H1 (cell line): ENCODE measurements around the gene PPP6R1. TPM values are rescaled to one million over a fixed set of nuclear protein-coding genes. Genes with fewer than 3 reads are reported as not detected.

Source experiments
- CTCF ChIA-PET: fragments of 300-600 bp; sonication (Branson Sonifier 250); formaldehyde crosslinking; loops from one replicate; lab custom pipeline; 2021; ENCODE audit not compliant: partially characterized antibody; lab: Charles Lee
- POLR2A ChIA-PET: fragments of 300-600 bp; sonication (Branson Sonifier 250); formaldehyde crosslinking; loops from one replicate; lab custom pipeline; 2021; ENCODE audit warnings: inconsistent platforms; ENCODE audit not compliant: partially characterized antibody; lab: Charles Lee
- DNase-seq, 2 experiments: peaks; one replicate each; pipeline versions ENCODE4 v3.0.0 to v3.0.0-alpha.2; 2010 to 2022; ENCODE audit warnings: low spot score in 2 of 2, low read depth in 1 of 2, mixed read lengths in 1 of 2
- FAIRE-seq: peaks from 2 replicates; lab custom pipeline; 2011; peaks lifted over from hg19 to GRCh38; lab: Jason Lieb, UNC
- H2AFZ ChIP-seq: 2 replicates; pipeline ENCODE4 v1.8.1; 2012; ENCODE audit warnings: low read length, inconsistent platforms
- H2AK5ac ChIP-seq: 2 replicates; pipeline ENCODE4 v1.6.1; 2013; ENCODE audit warnings: low read depth, low read length
- H2BK120ac ChIP-seq: replicated peaks from 2 replicates; pipeline ENCODE3; 2013; ENCODE audit warnings: low read depth, low read length, inconsistent platforms
- H2BK12ac ChIP-seq: 2 replicates; pipeline ENCODE4 v1.6.1; 2013; ENCODE audit warnings: low read depth, low read length
- H2BK15ac ChIP-seq: 2 replicates; pipeline ENCODE4 v1.6.1; 2013; ENCODE audit warnings: low read length
- H2BK20ac ChIP-seq: 2 replicates; pipeline ENCODE4 v1.6.1; 2013; ENCODE audit warnings: low read length
- H2BK5ac ChIP-seq: 2 replicates; pipeline ENCODE4 v1.6.1; 2013; ENCODE audit warnings: low read depth, low read length
- H3K14ac ChIP-seq: 2 replicates; pipeline ENCODE4 v1.6.1; 2013; ENCODE audit warnings: inconsistent platforms; ENCODE audit not compliant: insufficient read length
- H3K18ac ChIP-seq: 2 replicates; pipeline ENCODE4 v1.6.1; 2013; ENCODE audit warnings: low read length; ENCODE audit errors: extremely low read depth
- H3K23ac ChIP-seq: 2 replicates; pipeline ENCODE4 v1.6.1; 2013; ENCODE audit warnings: inconsistent platforms; ENCODE audit not compliant: insufficient read length
- H3K23me2 ChIP-seq: 2 replicates; pipeline ENCODE4 v1.6.1; 2013; ENCODE audit warnings: low read depth, low read length
- H3K27ac ChIP-seq: 2 replicates; pipeline ENCODE4 v1.6.1; 2011; ENCODE audit warnings: low read depth, low read length, inconsistent platforms
- H3K27me3 ChIP-seq, 4 experiments: replicated peaks in 1 of 4; 1 replicate in 1 of 4; 2 replicates in 3 of 4; pipeline versions ENCODE4 v1.6.1 to v1.8.1; 2011 to 2013; ENCODE audit warnings: low read length in 3 of 4, mild to moderate bottlenecking in 3 of 4, inconsistent platforms in 2 of 4, mixed read lengths in 2 of 4, moderate library complexity in 1 of 4; ENCODE audit not compliant: control insufficient read depth in 3 of 4, insufficient read depth in 3 of 4; ENCODE audit errors: extremely low read depth in 1 of 4
- H3K36me3 ChIP-seq, 4 experiments: 2 replicates each; pipeline versions ENCODE4 v1.6.1 to v1.8.1; 2011 to 2013; ENCODE audit warnings: mild to moderate bottlenecking in 4 of 4, low read length in 3 of 4, moderate library complexity in 2 of 4, control low read depth in 1 of 4, inconsistent platforms in 1 of 4; ENCODE audit not compliant: insufficient read depth in 4 of 4, control insufficient read depth in 2 of 4
- H3K4ac ChIP-seq: replicated peaks from 2 replicates; pipeline ENCODE3; 2013; ENCODE audit warnings: low read length, low read depth, mixed read lengths, inconsistent platforms; ENCODE audit not compliant: insufficient read length
- H3K4me1 ChIP-seq, 4 experiments: replicated peaks in 1 of 4; 1 replicate in 1 of 4; 2 replicates in 3 of 4; pipeline versions ENCODE4 v1.6.1 to v1.8.1; 2011 to 2013; ENCODE audit warnings: low read length in 3 of 4, inconsistent platforms in 2 of 4, mixed read lengths in 1 of 4; ENCODE audit not compliant: insufficient read depth in 4 of 4, control insufficient read depth in 3 of 4
- H3K4me2 ChIP-seq, 2 experiments: 2 replicates each; pipeline versions ENCODE4 v1.6.1 to v1.8.1; 2011 to 2013; ENCODE audit warnings: low read depth in 2 of 2, low read length in 2 of 2, control low read depth in 1 of 2, inconsistent platforms in 1 of 2, mild to moderate bottlenecking in 1 of 2; ENCODE audit not compliant: insufficient read depth in 1 of 2
- H3K4me3 ChIP-seq, 4 experiments: fragments of 200-600, 300-600 bp in 1 of 4; sonication (generic), shearing (Covaris generic), sonication (Bioruptor Twin) in 1 of 4; 2 replicates each; pipeline versions ENCODE4 v1.5.1 to v1.8.1; 2011 to 2016; ENCODE audit warnings: low read length in 4 of 4, low read depth in 3 of 4, control low read depth in 2 of 4, inconsistent platforms in 2 of 4, mild to moderate bottlenecking in 2 of 4, mixed read lengths in 1 of 4, moderate library complexity in 1 of 4; ENCODE audit not compliant: insufficient read depth in 2 of 4; ENCODE audit errors: extremely low read depth in 1 of 4
- H3K56ac ChIP-seq: replicated peaks from 2 replicates; pipeline ENCODE3; 2013; ENCODE audit warnings: low read depth, mild to moderate bottlenecking, mixed read lengths, low read length, inconsistent platforms; ENCODE audit not compliant: insufficient read length
- H3K79me1 ChIP-seq: 2 replicates; pipeline ENCODE4 v1.6.1; 2013; ENCODE audit warnings: low read depth, low read length, control low read depth
- H3K79me2 ChIP-seq, 2 experiments: 2 replicates each; pipeline versions ENCODE4 v1.6.1 to v1.8.1; 2012 to 2013; ENCODE audit warnings: low read length in 2 of 2, mild to moderate bottlenecking in 2 of 2, inconsistent platforms in 1 of 2; ENCODE audit not compliant: insufficient read depth in 2 of 2, control insufficient read depth in 1 of 2
- H3K9ac ChIP-seq, 4 experiments: replicated peaks in 1 of 4; 1 replicate in 1 of 4; 2 replicates in 3 of 4; pipeline versions ENCODE4 v1.6.1 to v1.8.1; 2011 to 2013; ENCODE audit warnings: low read depth in 3 of 4, low read length in 3 of 4, control low read depth in 2 of 4, mild to moderate bottlenecking in 2 of 4, moderate library complexity in 2 of 4, inconsistent platforms in 1 of 4; ENCODE audit errors: extremely low read depth in 1 of 4
- H3K9me3 ChIP-seq, 2 experiments: 2 replicates each; pipeline versions ENCODE4 v1.6.1 to v1.8.1; 2012 to 2013; ENCODE audit warnings: mild to moderate bottlenecking in 2 of 2, moderate library complexity in 2 of 2, control low read depth in 1 of 2, inconsistent platforms in 1 of 2, low read depth in 1 of 2, low read length in 1 of 2, mixed read lengths in 1 of 2; ENCODE audit not compliant: insufficient read depth in 2 of 2
- H4K20me1 ChIP-seq, 2 experiments: replicated peaks in 1 of 2; 2 replicates each; pipeline versions ENCODE3 to v1.8.1; 2011 to 2013; ENCODE audit warnings: inconsistent platforms in 2 of 2, low read length in 2 of 2, mild to moderate bottlenecking in 1 of 2; ENCODE audit not compliant: insufficient read depth in 2 of 2, control insufficient read depth in 1 of 2
- H4K5ac ChIP-seq: 2 replicates; pipeline ENCODE4 v1.6.1; 2013; ENCODE audit warnings: low read length, low read depth, mixed read lengths, inconsistent platforms; ENCODE audit not compliant: insufficient read length
- H4K8ac ChIP-seq: 2 replicates; pipeline ENCODE4 v1.8.0; 2013; ENCODE audit warnings: mild to moderate bottlenecking, moderate library complexity, low read length, inconsistent platforms; ENCODE audit not compliant: insufficient read depth; ENCODE audit errors: extremely low read depth
- H4K91ac ChIP-seq: replicated peaks from 2 replicates; pipeline ENCODE3; 2013; ENCODE audit warnings: low read length, mixed read lengths, inconsistent platforms; ENCODE audit not compliant: insufficient read length
- ATF2 ChIP-seq: IDR thresholded peaks from 2 replicates; pipeline ENCODE4 v1.6.1; 2012; ENCODE audit warnings: low read length, inconsistent platforms
- CTCF ChIP-seq, 3 experiments: IDR thresholded peaks; 1 replicate in 2 of 3; 2 replicates in 1 of 3; pipeline versions ENCODE4 v1.5.1 to v1.6.1; 2011; ENCODE audit warnings: low read length in 3 of 3, mild to moderate bottlenecking in 3 of 3, inconsistent platforms in 2 of 3, low read depth in 1 of 3, moderate library complexity in 1 of 3; ENCODE audit not compliant: insufficient read depth in 1 of 3; ENCODE audit errors: control extremely low read depth in 1 of 3
- EGR1 ChIP-seq: IDR thresholded peaks from 2 replicates; pipeline ENCODE4 v1.6.1; 2011; ENCODE audit warnings: low read depth, low read length, borderline replicate concordance
- EZH2 ChIP-seq: fragments of 200-600 bp; sonication (generic); IDR thresholded peaks from 2 replicates; pipeline ENCODE4 v1.7.1; 2012; ENCODE audit warnings: low read depth, mild to moderate bottlenecking, moderate library complexity, low read length, inconsistent platforms; ENCODE audit not compliant: severe bottlenecking
- JUND ChIP-seq: IDR thresholded peaks from 2 replicates; pipeline ENCODE4 v1.6.1; 2011; ENCODE audit warnings: mild to moderate bottlenecking, improper control_type of control experiment, low read length
- POLR2A ChIP-seq, 2 experiments: IDR thresholded peaks; 1 replicate in 1 of 2; 2 replicates in 1 of 2; pipeline ENCODE4 v1.6.1; 2011; ENCODE audit warnings: low read depth in 2 of 2, low read length in 2 of 2, mild to moderate bottlenecking in 2 of 2; ENCODE audit errors: control extremely low read depth in 1 of 2
- RBBP5 ChIP-seq: IDR thresholded peaks from 2 replicates; pipeline ENCODE4 v1.7.1; 2012; ENCODE audit warnings: low read depth, mild to moderate bottlenecking, inconsistent platforms, low read length, moderate library complexity, borderline replicate concordance
- SP4 ChIP-seq: IDR thresholded peaks from 2 replicates; pipeline ENCODE4 v1.6.1; 2012; ENCODE audit warnings: low read length, inconsistent platforms
- WGBS, 2 experiments: shearing (Covaris generic) in 1 of 2; methylation state at CpG; one replicate each; pipeline versions ENCODE4 v1.1.6 to v1.1.7; 2013 to 2015; ENCODE audit warnings: low lambda C conversion rate in 2 of 2, mixed read lengths in 2 of 2, inconsistent platforms in 1 of 2, low coverage in 1 of 2, missing lambda C conversion rate in 1 of 2; ENCODE audit not compliant: insufficient replicate concordance in 2 of 2, insufficient coverage in 1 of 2, insufficient read length in 1 of 2; ENCODE audit errors: extremely low coverage in 1 of 2, missing lambda C conversion rate in 1 of 2; 5-methylcytosine and 5-hydroxymethylcytosine counted together
- polyA plus RNA-seq, 7 experiments: library from polyadenylated mRNA; depleted of rRNA in 3 of 7; stranded (reverse) in 5 of 7; unstranded in 2 of 7; fragments of >200 nt in 5 of 7; fragments of 200-250 nt in 2 of 7; gene quantifications; 1 replicate in 5 of 7; 2 replicates in 1 of 7; 4 replicates in 1 of 7; pipeline versions ENCODE4 v1.2.1 to v1.2.3, GENCODE V29; 2011 to 2013; ENCODE audit warnings: missing spikeins in 2 of 7, mixed read lengths in 2 of 7
- total RNA-seq: library from RNA; stranded (reverse); fragmentation: NEBNext Ultra II Directional; extraction: Animal tissue kit (Norgen Biotek cat#: 25700); gene quantifications from 2 replicates; pipeline ENCODE4 v1.2.1, GENCODE V29; 2021

PPP6R1 gene
- total and polyA plus RNA-seq, 2 of the 8 experiments (the other 6 are each of a cell fraction or from before 2014, with no cell fraction given) = 36.4 to 74.4 TPM

- H2BK12ac ChIP-seq = no peak within 1 kb of the TSS
- H3K27ac ChIP-seq = no peak within 1 kb of the TSS
- no peak within 1 kb of the TSS for H3K56ac ChIP-seq
- H4K91ac ChIP-seq = no peak within 1 kb of the TSS
- no peak within 1 kb of the TSS for H3K9ac ChIP-seq
- no peak within 1 kb of the TSS for H3K23ac ChIP-seq
- H3K14ac ChIP-seq = no peak within 1 kb of the TSS
- H3K36me3 ChIP-seq = no peaks in the 10 kb centered on the region
- no peak within 1 kb of the TSS for H2BK120ac ChIP-seq
- no peak within 1 kb of the TSS for H2AK5ac ChIP-seq
- peaks cover 0 to 3% (median under 1%) of the 10 kb centered on the region in 4 experiments; a peak in 2 of 7 replicates for H3K4me1 ChIP-seq
- no peak within 1 kb of the TSS for H4K5ac ChIP-seq
- no peaks in the 10 kb centered on the region for H3K79me2 ChIP-seq
- H2BK20ac ChIP-seq = no peak within 1 kb of the TSS
- no peak within 1 kb of the TSS for H4K8ac ChIP-seq
- FAIRE-seq (no peak), DNase-seq (no peak)
- no peak within 1 kb of the TSS for H3K4me3 ChIP-seq
- H3K9me3 ChIP-seq = peaks cover 15% of the 10 kb centered on the region in 2 experiments; a peak in 3 of 4 replicates
- H3K23me2 ChIP-seq = no peaks in the 10 kb centered on the region; the same call in 1 of the 2 replicates
- ChIA-PET POLR2A (interaction anchor here (0.8 kb wide), 1 partner anchor 51 kb away, joined by 3 read pairs; no protein-coding TSS in a partner anchor), CTCF (interaction anchor here (1.4 kb wide), 1 partner anchor 68 kb away, joined by 5 read pairs; no protein-coding TSS in a partner anchor)
- no peak within 1 kb of the TSS; the same call in 1 of the 2 replicates for H2BK15ac ChIP-seq
- H2AFZ ChIP-seq = no peak within 1 kb of the TSS
- WGBS, 2 experiments = 85% methylated on average over 11 of the region's 18 CpGs; no CpG with 5 or more reads in 1 of the 2 experiments
- no peak within 1 kb of the TSS for H3K18ac ChIP-seq
- H2BK5ac ChIP-seq = no peak within 1 kb of the TSS
- no peak within 1 kb of the TSS for H3K4ac ChIP-seq
- H3K4me2 ChIP-seq = no peak within 1 kb of the TSS
- no peaks in the 10 kb centered on the region for H4K20me1 ChIP-seq
- no peaks in the 10 kb centered on the region for H3K79me1 ChIP-seq
- no peaks in the 10 kb centered on the region; a peak in 1 of 7 replicates for H3K27me3 ChIP-seq
- TF ChIP-seq RBBP5 (no peak), ATF2 (no peak), SP4 (no peak), EGR1 (no peak), POLR2A (IDR thresholded peaks at IDR 0.05; ENCODE audit: control extremely low read depth in 1 of 2, low read depth in 2 of 2, low read length in 2 of 2) (no peak), JUND (no peak), EZH2 (no peak), CTCF (IDR thresholded peaks at IDR 0.05; ENCODE audit: control extremely low read depth in 1 of 3, insufficient read depth in 1 of 3, low read depth in 1 of 3, low read length in 3 of 3) (no peak)
These were observed 49.7 kb downstream of the PPP6R1 start, which contains the start of gene PTPRH for GRCh38 chr19:55208880-55209692. PTPRH (minus strand) TSS chr19:55209501; CDS start chr19:55209433, 68 bp downstream.
